Psoas muscle (tissue), 8 donors: ENCODE data around the gene EXOC7. TPM values are rescaled to one million over a fixed set of nuclear protein-coding genes. Genes with fewer than 3 reads are reported as not detected.
"Not testable (repeated sequence)": the region's sequence is repeated elsewhere in the genome, so short reads cannot be mapped to it uniquely, and the experiment has no call there.

Source experiments
- ATAC-seq, 4 donors: fragments of 200-7000 bp; cut with Tn5 transposase; one replicate each; pipeline ENCODE4 v1.9.1; 2020; ENCODE audit warnings: moderate library complexity in 3 of 4, mild to moderate bottlenecking in 2 of 4
- DNase-seq, 2 donors: peaks; one replicate each; pipeline ENCODE4 v3.0.0-alpha.2; 2020
- H3K27ac ChIP-seq: fragments of 200-600 bp; one replicate; pipeline ENCODE4 v1.8.0; 2022
- H3K27me3 ChIP-seq, 3 donors: fragments of 200-600 bp in 1 of 3; one replicate each; pipeline versions ENCODE4 v1.6.1 to v1.8.0; 2013 to 2022; ENCODE audit warnings: low read length in 2 of 3, mild to moderate bottlenecking in 2 of 3, moderate library complexity in 1 of 3; ENCODE audit not compliant: insufficient read depth in 3 of 3
- H3K36me3 ChIP-seq, 2 donors: fragments of 200-600 bp in 1 of 2; one replicate each; pipeline versions ENCODE4 v1.6.1 to v1.8.0; 2013 to 2022; ENCODE audit warnings: low read depth in 1 of 2, mild to moderate bottlenecking in 1 of 2, moderate library complexity in 1 of 2; ENCODE audit not compliant: insufficient read depth in 1 of 2
- H3K4me1 ChIP-seq: fragments of 200-600 bp; one replicate; pipeline ENCODE4 v1.8.0; 2022
- H3K4me3 ChIP-seq: fragments of 200-600 bp; one replicate; pipeline ENCODE4 v1.8.0; 2022; ENCODE audit warnings: mild to moderate bottlenecking
- H3K9me3 ChIP-seq: fragments of 200-600 bp; one replicate; pipeline ENCODE4 v1.8.0; 2022
- WGBS, 3 donors: extraction: QIAGEN DNeasy Blood & Tissue Kit; methylation state at CpG; one replicate each; pipeline versions ENCODE4 v1.1.6 to v1.1.7; 2013; 5-methylcytosine and 5-hydroxymethylcytosine counted together
- intact Hi-C, 2 donors: fragments of 100-400 bp; cut with DNase I; formaldehyde crosslinking; loops; one replicate each; pipeline versions ENCODE4 v1.11.0 to v1.14.2; 2022
- polyA plus RNA-seq, 3 donors: library from polyadenylated mRNA; stranded (reverse); fragments of 200-250 nt; gene quantifications; one replicate each; pipeline ENCODE4 v1.2.3, GENCODE V29; 2013
- total RNA-seq, 4 donors: library from RNA; stranded (reverse); fragmentation: NEBNext Ultra II Directional in 2 of 4; extraction: Animal tissue kit (Norgen Biotek cat#: 25700) in 2 of 4; gene quantifications; one replicate each; pipeline versions ENCODE4 v1.2.1 to v1.2.4, GENCODE V29; 2021 to 2023
- TF ChIP-seq, protein P1 (sequence below): fragments of 200-600 bp; IDR thresholded peaks from one replicate; pipeline ENCODE4 v1.8.0; 2022; ENCODE audit warnings: antibody characterized with exemption
- donor health status: healthy with polysubstance abuse.
- donor health status: DM: no; HTN: no; CAD: no; lungs with moderate emphysema.
- donor health status: Bipolar disorder and iron deficiency.
- donor health status: healthy.
- donor health status: DM: yes; HTN: yes; CAD: no.
- donor health status: DM: no; HTN: no; CAD: no.
- donor health status: DM: no; HTN: no; CAD: no.
- donor health status: DM: yes; HTN: yes; CAD: no.

EXOC7 gene
- total and polyA plus RNA-seq, 7 donors: 26.3 to 61.0 (median 56.0) TPM

- TF ChIP-seq, protein P1, sequence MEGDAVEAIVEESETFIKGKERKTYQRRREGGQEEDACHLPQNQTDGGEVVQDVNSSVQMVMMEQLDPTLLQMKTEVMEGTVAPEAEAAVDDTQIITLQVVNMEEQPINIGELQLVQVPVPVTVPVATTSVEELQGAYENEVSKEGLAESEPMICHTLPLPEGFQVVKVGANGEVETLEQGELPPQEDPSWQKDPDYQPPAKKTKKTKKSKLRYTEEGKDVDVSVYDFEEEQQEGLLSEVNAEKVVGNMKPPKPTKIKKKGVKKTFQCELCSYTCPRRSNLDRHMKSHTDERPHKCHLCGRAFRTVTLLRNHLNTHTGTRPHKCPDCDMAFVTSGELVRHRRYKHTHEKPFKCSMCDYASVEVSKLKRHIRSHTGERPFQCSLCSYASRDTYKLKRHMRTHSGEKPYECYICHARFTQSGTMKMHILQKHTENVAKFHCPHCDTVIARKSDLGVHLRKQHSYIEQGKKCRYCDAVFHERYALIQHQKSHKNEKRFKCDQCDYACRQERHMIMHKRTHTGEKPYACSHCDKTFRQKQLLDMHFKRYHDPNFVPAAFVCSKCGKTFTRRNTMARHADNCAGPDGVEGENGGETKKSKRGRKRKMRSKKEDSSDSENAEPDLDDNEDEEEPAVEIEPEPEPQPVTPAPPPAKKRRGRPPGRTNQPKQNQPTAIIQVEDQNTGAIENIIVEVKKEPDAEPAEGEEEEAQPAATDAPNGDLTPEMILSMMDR: no peak
- 9 to 14% (median 10%) methylated on average over 15 of the region's 15 CpGs for WGBS, 3 donors
- Histone ChIP-seq H3K27me3 (peaks cover 0 to 33% (median 25%) of the 10 kb centered on the region in 3 donors), H3K36me3 (peaks cover 3 to 38% of the 10 kb centered on the region in 2 donors), H3K27ac (peak overlapping the region; percentile 74), H3K4me3 (peak overlapping the region; percentile 83), H3K9me3 (no peaks in the 10 kb centered on the region), H3K4me1 (peaks cover 41% of the 10 kb centered on the region)
- intact Hi-C loops: no loop called here
- ATAC-seq (peak; percentile 1 to 19 (median 4)), DNase-seq (no peak)
These were observed 31.9 kb downstream of the EXOC7 start for GRCh38 chr17:76071531-76072147.

DNA sequence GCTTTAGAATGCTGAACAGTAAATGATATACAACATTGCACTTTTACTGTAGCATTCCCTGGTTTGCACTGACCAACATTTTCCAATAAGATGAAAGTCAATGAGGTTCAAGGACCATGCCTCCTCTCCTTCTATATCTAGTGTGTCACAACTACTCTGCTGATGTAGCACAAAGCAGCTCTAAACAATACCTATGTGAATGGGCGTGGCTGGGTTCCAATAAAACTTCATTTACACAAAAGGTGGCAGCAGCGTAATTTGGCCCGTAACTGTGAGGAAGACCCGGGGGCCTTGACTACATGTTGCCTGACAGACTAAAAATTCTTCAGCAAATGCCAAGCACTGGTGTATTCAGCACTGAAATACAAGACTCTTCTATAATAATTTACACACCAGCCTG, 37.8 kb downstream of the EXOC7 start:
- peaks cover 13% of the 10 kb centered on the region for H3K4me1 ChIP-seq
- H3K4me3 ChIP-seq: no peak overlapping the region
- no peaks in the 10 kb centered on the region for H3K9me3 ChIP-seq
- no peaks in the 10 kb centered on the region for H3K27me3 ChIP-seq
- H3K27ac ChIP-seq: no peak overlapping the region
- 78 to 90% (median 80%) methylated on average over 4 of the region's 4 CpGs for WGBS, 3 donors
- intact Hi-C loops: no loop called here
- DNase-seq (no peak), ATAC-seq (no peak)
- TF ChIP-seq, protein P1: no peak
- peaks cover 17 to 93% of the 10 kb centered on the region in 2 donors for H3K36me3 ChIP-seq

GRCh38 chr17:76063875-76064546, 39.6 kb downstream of the EXOC7 start:
- ATAC-seq (no peak), DNase-seq (no peak)
- intact Hi-C loops: no loop called here
- Histone ChIP-seq H3K36me3 (peaks cover 24 to 97% of the 10 kb centered on the region in 2 donors), H3K27ac (no peak overlapping the region), H3K27me3 (no peaks in the 10 kb centered on the region), H3K4me1 (peaks cover 4% of the 10 kb centered on the region), H3K9me3 (no peaks in the 10 kb centered on the region), H3K4me3 (no peak overlapping the region)
- TF ChIP-seq, protein P1: no peak
- WGBS, 3 donors: 84 to 91% (median 84%) methylated on average over 15 of the region's 15 CpGs

DNA sequence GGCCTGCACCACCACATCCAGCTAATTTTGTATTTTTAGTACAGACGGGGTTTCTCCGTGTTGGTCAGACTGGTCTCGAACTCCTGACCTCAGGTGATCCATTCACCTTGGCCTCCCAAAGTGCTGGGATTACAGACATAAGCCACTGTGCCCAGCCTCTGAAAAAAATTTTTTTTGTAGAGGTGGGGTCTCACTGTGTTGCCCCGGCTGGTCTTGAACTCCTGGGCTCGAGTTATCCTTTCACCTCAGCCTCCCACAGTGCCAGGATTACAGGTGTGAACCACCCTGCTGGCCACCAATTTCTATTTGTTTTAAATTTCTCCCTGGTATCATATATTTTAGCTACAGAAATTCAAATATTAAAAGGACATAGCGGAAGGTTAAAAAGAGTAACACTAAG, 45.3 kb downstream of the EXOC7 start:
- H3K27me3 ChIP-seq, intact Hi-C loops, H3K27ac ChIP-seq, H3K4me1 ChIP-seq, H3K4me3 ChIP-seq, DNase-seq, ATAC-seq, H3K9me3 ChIP-seq: not testable (repeated sequence)
- peaks cover 17 to 97% of the 10 kb centered on the region in 2 donors for H3K36me3 ChIP-seq
- WGBS, 3 donors: 84 to 96% (median 86%) methylated on average over 6 of the region's 6 CpGs

DNA sequence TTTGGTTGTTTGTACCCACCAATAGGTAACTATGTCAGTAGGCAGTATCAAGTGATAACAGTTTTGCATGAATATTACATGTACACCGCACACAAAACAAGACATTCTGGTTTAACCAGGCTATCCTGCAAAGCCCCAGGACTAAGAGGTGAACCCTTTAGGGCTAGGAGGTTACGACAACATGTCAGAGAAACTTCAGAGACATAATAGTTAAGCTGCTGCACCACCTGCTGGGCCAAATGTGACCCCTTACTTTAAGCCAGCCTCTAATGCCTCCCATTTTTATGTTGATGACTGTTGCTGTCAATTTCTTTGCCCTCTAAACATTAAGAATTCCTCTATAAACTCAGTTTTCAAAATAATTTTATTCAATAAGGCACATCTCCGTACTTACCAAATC, 46.7 kb downstream of the EXOC7 start:
- H3K4me1 ChIP-seq: no peaks in the 10 kb centered on the region
- TF ChIP-seq, protein P1: no peak
- no peaks in the 10 kb centered on the region for H3K9me3 ChIP-seq
- no peak overlapping the region for H3K4me3 ChIP-seq
- H3K27me3 ChIP-seq: no peaks in the 10 kb centered on the region
- DNase-seq (no peak), ATAC-seq (no peak)
- H3K36me3 ChIP-seq: peaks cover 17 to 100% of the 10 kb centered on the region in 2 donors
- intact Hi-C loops: no loop called here
- WGBS, 3 donors: 91 to 94% (median 92%) methylated on average over 3 of the region's 3 CpGs
- H3K27ac ChIP-seq: no peak overlapping the region
